NCI-H345 treated with DMSO at 0.1 percent for 48 hours (cell line): ENCODE results near the gene AGAP1.

Experiments
- DNase-seq: peaks from one replicate; lab custom pipeline; 2025; ENCODE audit not compliant: unreplicated experiment; lab: John Stamatoyannopoulos, UW

Gene AGAP1

GRCh38 chr2:236010920-236011685 lies 517.3 kb downstream of the AGAP1 start:
- DNase-seq = no peak

GRCh38 chr2:236012155-236012554 lies 518.3 kb downstream of the AGAP1 start:
- no peak for DNase-seq

- no peak for DNase-seq
These were observed 520.7 kb downstream of the AGAP1 start for GRCh38 chr2:236014408-236015131.

- DNase-seq = no peak
These were observed 521.3 kb downstream of the AGAP1 start for GRCh38 chr2:236015171-236015570.

GRCh38 chr2:236016496-236016895 lies 522.7 kb downstream of the AGAP1 start:
- DNase-seq = no peak

GRCh38 chr2:236017446-236017845 lies 523.6 kb downstream of the AGAP1 start:
- no peak for DNase-seq

GRCh38 chr2:236019434-236019833 lies 525.6 kb downstream of the AGAP1 start:
- no peak for DNase-seq

GRCh38 chr2:236021499-236022057 lies 527.7 kb downstream of the AGAP1 start:
- no peak for DNase-seq

GRCh38 chr2:236022128-236022527 lies 528.3 kb downstream of the AGAP1 start:
- DNase-seq = no peak

- DNase-seq = no peak
These were observed 532.0 kb downstream of the AGAP1 start for GRCh38 chr2:236025892-236026291.

- no peak for DNase-seq
These were observed 533.0 kb downstream of the AGAP1 start for GRCh38 chr2:236026841-236027240.

- no peak for DNase-seq
These were observed 534.2 kb downstream of the AGAP1 start for GRCh38 chr2:236028066-236028465.

- no peak for DNase-seq
These were observed 539.6 kb downstream of the AGAP1 start for GRCh38 chr2:236033462-236033861.

- no peak for DNase-seq
These were observed 541.1 kb downstream of the AGAP1 start for GRCh38 chr2:236034974-236035373.

GRCh38 chr2:236036045-236036444 lies 542.2 kb downstream of the AGAP1 start:
- no peak for DNase-seq

- DNase-seq = no peak
These were observed 544.3 kb downstream of the AGAP1 start for GRCh38 chr2:236038096-236038495.

GRCh38 chr2:236040600-236041328 lies 546.9 kb downstream of the AGAP1 start:
- no peak for DNase-seq

GRCh38 chr2:236041616-236042015 lies 547.8 kb downstream of the AGAP1 start:
- DNase-seq = no peak

GRCh38 chr2:236042087-236042486 lies 548.2 kb downstream of the AGAP1 start:
- DNase-seq = no peak

- no peak for DNase-seq
These were observed 550.3 kb downstream of the AGAP1 start for GRCh38 chr2:236044191-236044590.
